Thyroid gland (tissue), 4 donors: ENCODE results near the gene MTA3. TPM values are rescaled to one million over a fixed set of nuclear protein-coding genes. Genes with fewer than 3 reads are reported as not detected.
"Not testable (repeated sequence)": the region's sequence is repeated elsewhere in the genome, so short reads cannot be mapped to it uniquely, and the experiment has no call there.

ENCODE experiments used
- DNase-seq, 2 donors: peaks; one replicate each; pipeline ENCODE4 v3.0.0-alpha.2; 2019
- H3K27ac ChIP-seq, 3 donors: fragments of 200-600 bp; sonication (generic); 1 replicate in 2 of 3; 2 replicates in 1 of 3; pipeline ENCODE4 v1.5.1; 2016 to 2019; ENCODE audit warnings: mild to moderate bottlenecking in 1 of 3, moderate library complexity in 1 of 3
- H3K27me3 ChIP-seq: fragments of 200-600 bp; sonication (generic); one replicate; pipeline ENCODE4 v1.5.1; 2019
- H3K36me3 ChIP-seq, 2 donors: fragments of 200-600 bp; sonication (generic); one replicate each; pipeline ENCODE4 v1.5.1; 2016 to 2019
- H3K4me1 ChIP-seq, 2 donors: fragments of 200-600 bp; sonication (generic); one replicate each; pipeline ENCODE4 v1.5.1; 2017 to 2019
- H3K4me3 ChIP-seq, 3 donors: fragments of 200-600 bp; sonication (generic); replicated peaks in 1 of 3; 1 replicate in 2 of 3; 2 replicates in 1 of 3; pipeline ENCODE4 v1.5.1; 2016; ENCODE audit warnings: mild to moderate bottlenecking in 1 of 3
- H3K9me3 ChIP-seq: fragments of 200-600 bp; sonication (generic); one replicate; pipeline ENCODE4 v1.5.1; 2017
- CTCF ChIP-seq, 6 experiments: fragments of 200-600 bp in 3 of 6; fragments of 450-650 bp in 3 of 6; sonication (generic) in 3 of 6; IDR thresholded peaks; one replicate each; pipeline ENCODE4 v1.5.1; 2016 to 2019; ENCODE audit warnings: antibody characterized with exemption in 6 of 6, mild to moderate bottlenecking in 2 of 6, inconsistent platforms in 1 of 6, moderate library complexity in 1 of 6
- POLR2A ChIP-seq, 2 donors: fragments of 450-650 bp; IDR thresholded peaks; one replicate each; pipeline ENCODE4 v1.6.1; 2017; ENCODE audit warnings: antibody characterized with exemption in 2 of 2, mild to moderate bottlenecking in 2 of 2, moderate library complexity in 1 of 2
- WGBS, 2 donors: methylation state at CpG; one replicate each; pipeline ENCODE4 v1.1.5; 2017; 5-methylcytosine and 5-hydroxymethylcytosine counted together
- intact Hi-C: fragments of 100-400 bp; cut with DNase I; formaldehyde crosslinking; loops from one replicate; pipeline ENCODE4 v1.15.1; 2023
- total RNA-seq, 4 donors: library from RNA; depleted of rRNA; stranded (reverse); fragments of >200 nt; gene quantifications; one replicate each; pipeline ENCODE4 v1.2.3, GENCODE V29; 2016

The MTA3 gene
- total RNA-seq, 4 donors from 2014 or later: 29.8 to 50.0 (median 34.0) TPM

- Histone ChIP-seq H3K4me3 (no peak overlapping the region), H3K9me3 (no peaks in the 10 kb centered on the region), H3K36me3 (no peaks in the 10 kb centered on the region), H3K27ac (no peak overlapping the region), H3K27me3 (no peaks in the 10 kb centered on the region), H3K4me1 (no peaks in the 10 kb centered on the region)
- 55 to 58% methylated on average over 5 of the region's 5 CpGs for WGBS, 2 donors
- DNase-seq: no peak
- no peak for TF ChIP-seq POLR2A (IDR thresholded peaks at IDR 0.05)
- intact Hi-C loops: no loop called here
Measured at GRCh38 chr2:42639340-42640077, 71.1 kb downstream of the MTA3 start.

- H3K4me1 ChIP-seq: no peaks in the 10 kb centered on the region
Measured at GRCh38 chr2:42640261-42640660, 71.8 kb downstream of the MTA3 start.

GRCh38 chr2:42642371-42642770 lies 73.9 kb downstream of the MTA3 start:
- intact Hi-C loops, H3K27ac ChIP-seq, H3K4me3 ChIP-seq, DNase-seq, H3K9me3 ChIP-seq, H3K27me3 ChIP-seq, H3K4me1 ChIP-seq, H3K36me3 ChIP-seq: not testable (repeated sequence)
- 88 to 98% methylated on average over 2 of the region's 2 CpGs for WGBS, 2 donors

More at GRCh38 chr2:42640261-42640660, 71.8 kb downstream of the MTA3 start:
- H3K9me3 ChIP-seq: no peaks in the 10 kb centered on the region
- WGBS, 2 donors: 92 to 97% methylated on average over 1 of the region's 1 CpG
- H3K4me3 ChIP-seq: no peak overlapping the region
- intact Hi-C loops: no loop called here
- TF ChIP-seq CTCF (IDR thresholded peaks at IDR 0.05): no peak
- TF ChIP-seq POLR2A (IDR thresholded peaks at IDR 0.05): no peak
- DNase-seq: no peak
- H3K27ac ChIP-seq: no peak overlapping the region
- no peaks in the 10 kb centered on the region for H3K27me3 ChIP-seq
- H3K36me3 ChIP-seq: no peaks in the 10 kb centered on the region

GRCh38 chr2:42645551-42645950 lies 77.1 kb downstream of the MTA3 start:
- no peaks in the 10 kb centered on the region for H3K4me1 ChIP-seq
- DNase-seq: no peak
- no peaks in the 10 kb centered on the region for H3K9me3 ChIP-seq
- H3K27ac ChIP-seq: no peak overlapping the region
- no peak overlapping the region for H3K4me3 ChIP-seq
- 94 to 100% methylated on average over 2 of the region's 2 CpGs for WGBS, 2 donors
- intact Hi-C loops: no loop called here
- H3K27me3 ChIP-seq: no peaks in the 10 kb centered on the region
- no peaks in the 10 kb centered on the region for H3K36me3 ChIP-seq
- TF ChIP-seq CTCF (IDR thresholded peaks at IDR 0.05): no peak
- no peak for TF ChIP-seq POLR2A (IDR thresholded peaks at IDR 0.05)

- no peaks in the 10 kb centered on the region for H3K27me3 ChIP-seq
- no peaks in the 10 kb centered on the region for H3K4me1 ChIP-seq
- no peaks in the 10 kb centered on the region for H3K9me3 ChIP-seq
- WGBS, 2 donors: 92 to 96% methylated on average over 8 of the region's 8 CpGs
- H3K27ac ChIP-seq: no peak overlapping the region
- TF ChIP-seq CTCF (IDR thresholded peaks at IDR 0.05): no peak
- TF ChIP-seq POLR2A (IDR thresholded peaks at IDR 0.05): no peak
- no peak overlapping the region for H3K4me3 ChIP-seq
- H3K36me3 ChIP-seq: no peaks in the 10 kb centered on the region
- DNase-seq: no peak
- intact Hi-C loops: no loop called here
Measured at GRCh38 chr2:42648796-42649195, 80.4 kb downstream of the MTA3 start.

- Histone ChIP-seq H3K4me1 (no peaks in the 10 kb centered on the region), H3K27ac (no peak overlapping the region), H3K9me3 (no peaks in the 10 kb centered on the region), H3K4me3 (no peak overlapping the region), H3K27me3 (no peaks in the 10 kb centered on the region), H3K36me3 (no peaks in the 10 kb centered on the region)
- no peak for DNase-seq
- 93 to 96% methylated on average over 1 of the region's 1 CpG for WGBS, 2 donors
- TF ChIP-seq POLR2A (IDR thresholded peaks at IDR 0.05) (no peak), CTCF (IDR thresholded peaks at IDR 0.05) (no peak)
- intact Hi-C loops: no loop called here
Measured at GRCh38 chr2:42651057-42651456, 82.6 kb downstream of the MTA3 start.
